Mesenchymal stem cell (in vitro differentiated cells and primary cell): ENCODE results near the gene NRXN3.

Source experiments
- DNase-seq: peaks from one replicate; pipeline ENCODE4 v3.0.0-alpha.2; 2013
- H2AFZ ChIP-seq: one replicate; pipeline ENCODE4 v1.6.1; 2013; ENCODE audit warnings: low read depth, mild to moderate bottlenecking, control low read depth, inconsistent platforms, low read length, moderate library complexity
- H2AK5ac ChIP-seq: 2 replicates; pipeline ENCODE4 v1.6.1; 2013; ENCODE audit warnings: low read length, moderate library complexity, mild to moderate bottlenecking, inconsistent platforms; ENCODE audit not compliant: severe bottlenecking
- H2BK120ac ChIP-seq: one replicate; pipeline ENCODE4 v1.6.1; 2013; ENCODE audit warnings: low read depth, mild to moderate bottlenecking, inconsistent platforms, low read length, moderate library complexity
- H2BK12ac ChIP-seq, 2 experiments: one replicate each; pipeline ENCODE4 v1.6.1; 2013; ENCODE audit warnings: inconsistent platforms in 2 of 2, low read length in 2 of 2, mild to moderate bottlenecking in 2 of 2, moderate library complexity in 2 of 2, control low read depth in 1 of 2
- H2BK15ac ChIP-seq: one replicate; pipeline ENCODE4 v1.6.1; 2013; ENCODE audit warnings: mild to moderate bottlenecking, low read depth, inconsistent platforms; ENCODE audit not compliant: poor library complexity, severe bottlenecking
- H2BK5ac ChIP-seq: 2 replicates; pipeline ENCODE4 v1.6.1; 2013; ENCODE audit warnings: low read depth, mild to moderate bottlenecking, low read length, control low read depth, inconsistent platforms; ENCODE audit not compliant: poor library complexity, severe bottlenecking
- H3K14ac ChIP-seq, 2 experiments: one replicate each; pipeline ENCODE4 v1.6.1; 2013; ENCODE audit warnings: inconsistent platforms in 2 of 2, low read length in 2 of 2, control low read depth in 1 of 2, mild to moderate bottlenecking in 1 of 2, moderate library complexity in 1 of 2
- H3K18ac ChIP-seq, 2 experiments: one replicate each; pipeline ENCODE4 v1.6.1; 2013; ENCODE audit warnings: inconsistent platforms in 2 of 2, low read length in 2 of 2, control low read depth in 1 of 2, low read depth in 1 of 2, mild to moderate bottlenecking in 1 of 2
- H3K23ac ChIP-seq, 2 experiments: one replicate each; pipeline ENCODE4 v1.6.1; 2013; ENCODE audit warnings: inconsistent platforms in 2 of 2, low read length in 2 of 2, mild to moderate bottlenecking in 2 of 2, moderate library complexity in 2 of 2, control low read depth in 1 of 2
- H3K27ac ChIP-seq: 2 replicates; pipeline ENCODE4 v1.5.1; 2013; ENCODE audit warnings: mild to moderate bottlenecking, moderate library complexity, low read length, control low read depth, inconsistent platforms; ENCODE audit not compliant: poor library complexity, severe bottlenecking
- H3K27me3 ChIP-seq, 2 experiments: 2 replicates each; pipeline versions ENCODE4 v1.6.1 to v1.7.0; 2013; ENCODE audit warnings: low read length in 2 of 2, mild to moderate bottlenecking in 2 of 2, moderate library complexity in 2 of 2, control low read depth in 1 of 2, inconsistent platforms in 1 of 2; ENCODE audit not compliant: control insufficient read depth in 1 of 2, insufficient read depth in 1 of 2
- H3K36me3 ChIP-seq, 2 experiments: 2 replicates each; pipeline versions ENCODE4 v1.6.1 to v1.7.0; 2013; ENCODE audit warnings: low read length in 2 of 2, control low read depth in 1 of 2, inconsistent platforms in 1 of 2, low read depth in 1 of 2, mild to moderate bottlenecking in 1 of 2; ENCODE audit not compliant: insufficient read depth in 2 of 2, control insufficient read depth in 1 of 2
- H3K4ac ChIP-seq, 2 experiments: one replicate each; pipeline ENCODE4 v1.6.1; 2013; ENCODE audit warnings: inconsistent platforms in 2 of 2, low read length in 2 of 2, mild to moderate bottlenecking in 2 of 2, moderate library complexity in 2 of 2, control low read depth in 1 of 2, low read depth in 1 of 2
- H3K4me1 ChIP-seq: 2 replicates; pipeline ENCODE4 v1.6.1; 2013; ENCODE audit warnings: low read depth, low read length, control low read depth; ENCODE audit not compliant: control insufficient read depth, insufficient read depth
- H3K4me2 ChIP-seq: 2 replicates; pipeline ENCODE4 v1.6.1; 2013; ENCODE audit warnings: low read length, mild to moderate bottlenecking, inconsistent platforms; ENCODE audit not compliant: poor library complexity, severe bottlenecking
- H3K4me3 ChIP-seq, 2 experiments: 2 replicates each; pipeline versions ENCODE4 v1.5.1 to v1.7.0; 2013; ENCODE audit warnings: low read length in 2 of 2, mild to moderate bottlenecking in 2 of 2, control low read depth in 1 of 2, low read depth in 1 of 2; ENCODE audit not compliant: insufficient read depth in 1 of 2
- H3K79me1 ChIP-seq: replicated peaks from 2 replicates; pipeline ENCODE4 v1.6.1; 2013; ENCODE audit warnings: mild to moderate bottlenecking, control low read depth, low read length, inconsistent platforms; ENCODE audit not compliant: poor library complexity, severe bottlenecking
- H3K9ac ChIP-seq: 2 replicates; pipeline ENCODE4 v1.7.0; 2013; ENCODE audit warnings: mild to moderate bottlenecking, low read length, moderate library complexity
- H3K9me3 ChIP-seq: 2 replicates; pipeline ENCODE4 v1.7.0; 2013; ENCODE audit warnings: mild to moderate bottlenecking, low read length; ENCODE audit not compliant: control insufficient read depth
- H4K8ac ChIP-seq: one replicate; pipeline ENCODE4 v1.6.1; 2013; ENCODE audit warnings: inconsistent platforms, mild to moderate bottlenecking, low read length, moderate library complexity
- H4K91ac ChIP-seq: one replicate; pipeline ENCODE4 v1.6.1; 2013; ENCODE audit warnings: mild to moderate bottlenecking, low read length, inconsistent platforms
- WGBS: methylation state at CpG from one replicate; pipeline ENCODE4 v1.1.7; 2013; ENCODE audit warnings: mixed read lengths; 5-methylcytosine and 5-hydroxymethylcytosine counted together

The NRXN3 gene

DNA sequence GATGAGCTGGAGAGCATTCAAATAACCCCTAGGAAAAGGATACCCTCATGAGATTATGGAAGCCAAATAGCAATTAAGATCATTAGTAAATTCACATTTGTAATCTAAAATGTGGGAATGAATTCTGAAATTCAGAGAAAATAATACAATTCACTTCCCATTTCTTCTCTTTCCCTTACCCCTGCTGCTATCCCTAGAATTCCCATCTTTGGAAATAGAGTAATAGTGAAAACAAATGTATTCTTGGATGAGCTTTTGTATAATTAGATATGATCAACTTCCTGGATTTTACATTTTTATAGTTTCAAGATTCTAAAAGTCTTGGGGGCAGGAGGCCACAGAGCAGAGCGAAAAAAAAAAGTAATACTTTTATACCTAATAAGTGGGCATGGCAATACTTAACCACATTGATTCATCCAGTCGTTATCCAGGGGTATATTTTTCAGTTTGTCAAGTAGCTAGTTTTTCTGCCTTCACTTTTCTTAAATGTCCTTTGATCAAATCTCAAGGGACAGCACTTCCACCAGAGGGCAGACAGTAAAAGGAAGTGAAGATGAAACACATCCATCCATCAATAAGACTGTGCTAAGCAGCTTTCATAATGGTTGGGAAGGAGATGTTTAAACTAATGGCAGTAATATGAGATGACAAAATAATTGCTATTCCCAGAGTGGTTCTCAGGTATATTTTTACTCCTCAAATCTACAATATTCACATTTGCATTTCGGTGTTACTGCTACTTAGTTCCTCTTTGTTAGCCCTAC, 1639.9 kb downstream of the NRXN3 start:
- Histone ChIP-seq H3K9ac (no peak overlapping the region), H3K4me2 (no peak overlapping the region), H3K23ac (no peak overlapping the region), H2BK15ac (no peak overlapping the region), H4K8ac (no peak overlapping the region), H3K27me3 (no peaks in the 10 kb centered on the region), H2BK5ac (no peak overlapping the region), H2AFZ (no peak overlapping the region), H3K14ac (no peak overlapping the region), H3K4ac (no peak overlapping the region), H2AK5ac (no peak overlapping the region), H2BK120ac (no peak overlapping the region), H3K36me3 (no peaks in the 10 kb centered on the region), H2BK12ac (no peak overlapping the region), H4K91ac (no peak overlapping the region), H3K4me1 (no peaks in the 10 kb centered on the region), H3K18ac (no peak overlapping the region), H3K79me1 (no peaks in the 10 kb centered on the region), H3K9me3 (no peaks in the 10 kb centered on the region), H3K4me3 (no peak overlapping the region), H3K27ac (no peak overlapping the region)
- 90% methylated on average over 1 of the region's 3 CpGs for WGBS
- DNase-seq = peak; percentile 33

DNA sequence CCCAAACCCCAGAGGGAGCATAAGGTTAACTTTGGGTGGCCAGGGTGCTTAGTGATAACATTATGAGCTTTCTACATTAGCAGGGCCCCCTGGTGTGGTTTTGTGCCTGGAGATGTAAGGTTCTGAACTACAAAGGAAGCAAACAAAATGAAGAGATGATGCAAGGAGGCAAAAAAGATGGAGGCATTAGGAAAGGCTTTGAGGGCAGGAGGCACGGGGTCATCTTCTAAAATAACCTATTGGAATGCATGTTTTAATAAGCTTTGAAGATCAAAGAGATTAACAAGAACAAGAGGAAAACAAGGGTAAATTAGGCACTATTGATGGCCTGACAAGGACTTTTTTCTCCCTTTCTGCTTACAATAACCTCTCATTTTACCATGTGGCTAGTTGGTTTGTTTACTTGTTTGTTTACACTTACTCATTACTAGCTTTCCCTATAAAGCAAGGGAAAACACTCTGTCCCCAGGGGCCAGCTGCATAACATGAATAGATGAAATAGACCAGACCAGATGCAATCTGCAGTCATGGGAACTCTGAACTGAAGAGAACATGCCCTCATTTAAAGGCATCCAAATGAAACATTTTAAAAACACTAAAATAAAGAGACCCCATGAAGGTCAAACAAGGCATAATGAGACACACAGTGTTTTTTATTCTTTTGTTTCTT, 1650.8 kb downstream of the NRXN3 start:
- DNase-seq = peak; percentile 37
- H2AFZ ChIP-seq = no peak overlapping the region
- H2BK120ac ChIP-seq = no peak overlapping the region
- no peak overlapping the region for H2BK5ac ChIP-seq
- H3K4me3 ChIP-seq = no peak overlapping the region
- H4K91ac ChIP-seq = no peak overlapping the region
- no peaks in the 10 kb centered on the region for H3K4me1 ChIP-seq
- no peaks in the 10 kb centered on the region for H3K9me3 ChIP-seq
- no peak overlapping the region for H4K8ac ChIP-seq
- no peaks in the 10 kb centered on the region for H3K79me1 ChIP-seq
- no peak overlapping the region for H3K9ac ChIP-seq
- no peak overlapping the region for H3K4ac ChIP-seq
- H3K27ac ChIP-seq = no peak overlapping the region
- H3K27me3 ChIP-seq = no peaks in the 10 kb centered on the region
- H2BK12ac ChIP-seq = no peak overlapping the region
- no peak overlapping the region for H2BK15ac ChIP-seq
- WGBS = 0% methylated on average over 1 of the region's 1 CpG
- no peaks in the 10 kb centered on the region for H3K36me3 ChIP-seq
- no peak overlapping the region for H3K14ac ChIP-seq
- H3K4me2 ChIP-seq = no peak overlapping the region
- no peak overlapping the region for H2AK5ac ChIP-seq
- no peak overlapping the region for H3K23ac ChIP-seq
- no peak overlapping the region for H3K18ac ChIP-seq

DNA sequence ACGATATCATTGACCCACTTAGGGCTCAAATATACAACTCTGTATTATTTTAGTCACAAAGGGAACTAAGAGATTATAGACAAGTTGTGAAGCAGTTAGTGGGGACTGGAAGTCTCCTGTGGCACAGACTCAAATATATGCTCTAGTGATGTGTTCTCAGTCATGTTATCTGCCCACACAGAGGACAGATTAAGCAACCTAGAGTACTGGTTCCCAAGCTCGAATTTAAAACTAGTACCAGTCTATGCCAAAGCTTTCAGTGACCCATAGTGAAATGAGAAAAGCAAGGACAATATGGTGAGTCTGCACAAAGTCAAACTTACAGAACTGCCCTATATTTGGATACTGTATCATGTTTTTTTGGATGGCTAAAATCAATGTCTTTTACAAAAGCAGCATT, 1651.9 kb downstream of the NRXN3 start:
- Histone ChIP-seq H2BK120ac (no peak overlapping the region), H3K27ac (no peak overlapping the region), H3K18ac (no peak overlapping the region), H3K23ac (no peak overlapping the region), H4K8ac (no peak overlapping the region), H3K9ac (no peak overlapping the region), H3K4me3 (no peak overlapping the region), H3K36me3 (no peaks in the 10 kb centered on the region), H3K4ac (no peak overlapping the region), H2BK15ac (no peak overlapping the region), H3K79me1 (no peaks in the 10 kb centered on the region), H4K91ac (no peak overlapping the region), H2AFZ (no peak overlapping the region), H3K27me3 (no peaks in the 10 kb centered on the region), H2BK12ac (no peak overlapping the region), H2AK5ac (no peak overlapping the region), H3K4me2 (no peak overlapping the region), H3K4me1 (no peaks in the 10 kb centered on the region), H3K9me3 (no peaks in the 10 kb centered on the region), H3K14ac (no peak overlapping the region), H2BK5ac (no peak overlapping the region)
- WGBS = 100% methylated on average over 2 of the region's 2 CpGs
- no peak for DNase-seq

DNA sequence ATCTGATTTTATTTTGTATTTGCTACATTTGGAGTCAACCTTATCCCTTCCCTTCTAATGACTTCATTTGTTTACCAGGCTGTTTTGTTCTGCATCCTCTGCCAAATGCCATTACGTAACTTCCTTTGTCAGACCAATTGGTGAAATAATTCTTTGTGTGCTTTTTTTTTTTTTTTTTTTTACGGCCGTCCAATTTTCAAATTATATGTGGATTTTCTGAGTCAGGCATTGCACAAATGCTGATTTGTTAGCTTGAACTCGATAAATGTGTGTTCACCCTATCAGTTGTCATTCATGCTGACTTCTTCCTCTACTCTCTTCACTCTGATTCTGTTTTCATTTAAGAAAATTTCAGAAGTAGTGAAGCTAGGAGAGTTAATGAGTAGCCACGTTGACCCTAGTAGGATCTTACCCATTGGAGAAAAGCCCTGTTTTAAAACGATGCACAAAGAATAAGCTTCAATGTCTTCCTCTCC, 1654.9 kb downstream of the NRXN3 start:
- Histone ChIP-seq H4K8ac (no peak overlapping the region), H2BK120ac (no peak overlapping the region), H2BK5ac (no peak overlapping the region), H3K27ac (no peak overlapping the region), H2AK5ac (no peak overlapping the region), H2AFZ (no peak overlapping the region), H3K79me1 (no peaks in the 10 kb centered on the region), H3K4me3 (no peak overlapping the region), H2BK15ac (no peak overlapping the region), H3K27me3 (no peaks in the 10 kb centered on the region), H3K14ac (no peak overlapping the region), H3K23ac (no peak overlapping the region), H3K9ac (no peak overlapping the region), H3K9me3 (no peaks in the 10 kb centered on the region), H3K4me2 (no peak overlapping the region), H3K4me1 (no peaks in the 10 kb centered on the region), H2BK12ac (no peak overlapping the region), H4K91ac (no peak overlapping the region), H3K36me3 (no peaks in the 10 kb centered on the region), H3K18ac (no peak overlapping the region), H3K4ac (no peak overlapping the region)
- 70% methylated on average over 1 of the region's 6 CpGs for WGBS
- no peak for DNase-seq
